Uterus (tissue), 2 donors: ENCODE measurements around the gene DUSP7.

Experiments
- POLR2A ChIP-seq, 2 donors: fragments of 450-650 bp; IDR thresholded peaks; one replicate each; pipeline ENCODE4 v1.6.1; 2016; ENCODE audit warnings: antibody characterized with exemption in 2 of 2, mild to moderate bottlenecking in 1 of 2, moderate library complexity in 1 of 2
- TF ChIP-seq, protein P1 (sequence below), 4 experiments: fragments of 200-600 bp in 2 of 4; fragments of 450-650 bp in 2 of 4; sonication (generic) in 2 of 4; IDR thresholded peaks; one replicate each; pipeline ENCODE4 v1.5.1; 2016 to 2019; ENCODE audit warnings: antibody characterized with exemption in 4 of 4, mild to moderate bottlenecking in 2 of 4, moderate library complexity in 1 of 4

DNA sequence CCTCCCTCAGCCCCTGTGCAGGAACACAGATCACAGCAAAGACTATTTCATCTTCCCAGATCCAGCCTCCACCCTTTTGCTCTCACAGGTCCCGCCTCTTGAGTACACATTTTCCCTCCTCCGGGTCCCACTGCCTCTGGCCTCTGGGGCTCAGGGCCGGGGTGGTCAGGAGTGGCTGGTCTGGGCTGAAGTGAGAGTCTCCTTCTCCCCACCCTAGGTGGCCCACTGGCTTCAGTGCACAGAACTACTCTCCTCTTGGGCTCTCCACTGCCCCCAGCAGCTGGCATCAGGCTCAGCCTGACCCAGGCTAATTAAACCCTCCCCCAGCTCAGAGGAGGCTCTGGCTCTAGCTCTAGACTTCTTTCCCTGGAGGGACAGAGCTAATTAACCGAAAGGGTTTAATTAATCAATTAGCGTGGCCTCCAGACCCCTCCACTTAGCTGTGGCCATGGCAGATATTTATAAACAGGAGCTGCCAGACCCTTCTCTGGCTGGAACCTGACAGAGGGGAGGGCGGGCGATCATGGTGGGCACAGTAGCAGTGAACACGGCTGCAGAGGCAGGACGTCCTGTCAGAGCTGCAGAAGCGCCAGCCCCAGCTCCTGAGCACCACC lies 15.1 kb downstream of the DUSP7 start:
- no peak for TF ChIP-seq POLR2A (IDR thresholded peaks at IDR 0.05)
- TF ChIP-seq, protein P1, sequence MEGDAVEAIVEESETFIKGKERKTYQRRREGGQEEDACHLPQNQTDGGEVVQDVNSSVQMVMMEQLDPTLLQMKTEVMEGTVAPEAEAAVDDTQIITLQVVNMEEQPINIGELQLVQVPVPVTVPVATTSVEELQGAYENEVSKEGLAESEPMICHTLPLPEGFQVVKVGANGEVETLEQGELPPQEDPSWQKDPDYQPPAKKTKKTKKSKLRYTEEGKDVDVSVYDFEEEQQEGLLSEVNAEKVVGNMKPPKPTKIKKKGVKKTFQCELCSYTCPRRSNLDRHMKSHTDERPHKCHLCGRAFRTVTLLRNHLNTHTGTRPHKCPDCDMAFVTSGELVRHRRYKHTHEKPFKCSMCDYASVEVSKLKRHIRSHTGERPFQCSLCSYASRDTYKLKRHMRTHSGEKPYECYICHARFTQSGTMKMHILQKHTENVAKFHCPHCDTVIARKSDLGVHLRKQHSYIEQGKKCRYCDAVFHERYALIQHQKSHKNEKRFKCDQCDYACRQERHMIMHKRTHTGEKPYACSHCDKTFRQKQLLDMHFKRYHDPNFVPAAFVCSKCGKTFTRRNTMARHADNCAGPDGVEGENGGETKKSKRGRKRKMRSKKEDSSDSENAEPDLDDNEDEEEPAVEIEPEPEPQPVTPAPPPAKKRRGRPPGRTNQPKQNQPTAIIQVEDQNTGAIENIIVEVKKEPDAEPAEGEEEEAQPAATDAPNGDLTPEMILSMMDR (IDR thresholded peaks at IDR 0.05): no peak
